ENCODE measurements around the gene PMFBP1. TPM values are rescaled to one million over a fixed set of nuclear protein-coding genes. Genes with fewer than 3 reads are reported as not detected.

The PMFBP1 gene, protein sequence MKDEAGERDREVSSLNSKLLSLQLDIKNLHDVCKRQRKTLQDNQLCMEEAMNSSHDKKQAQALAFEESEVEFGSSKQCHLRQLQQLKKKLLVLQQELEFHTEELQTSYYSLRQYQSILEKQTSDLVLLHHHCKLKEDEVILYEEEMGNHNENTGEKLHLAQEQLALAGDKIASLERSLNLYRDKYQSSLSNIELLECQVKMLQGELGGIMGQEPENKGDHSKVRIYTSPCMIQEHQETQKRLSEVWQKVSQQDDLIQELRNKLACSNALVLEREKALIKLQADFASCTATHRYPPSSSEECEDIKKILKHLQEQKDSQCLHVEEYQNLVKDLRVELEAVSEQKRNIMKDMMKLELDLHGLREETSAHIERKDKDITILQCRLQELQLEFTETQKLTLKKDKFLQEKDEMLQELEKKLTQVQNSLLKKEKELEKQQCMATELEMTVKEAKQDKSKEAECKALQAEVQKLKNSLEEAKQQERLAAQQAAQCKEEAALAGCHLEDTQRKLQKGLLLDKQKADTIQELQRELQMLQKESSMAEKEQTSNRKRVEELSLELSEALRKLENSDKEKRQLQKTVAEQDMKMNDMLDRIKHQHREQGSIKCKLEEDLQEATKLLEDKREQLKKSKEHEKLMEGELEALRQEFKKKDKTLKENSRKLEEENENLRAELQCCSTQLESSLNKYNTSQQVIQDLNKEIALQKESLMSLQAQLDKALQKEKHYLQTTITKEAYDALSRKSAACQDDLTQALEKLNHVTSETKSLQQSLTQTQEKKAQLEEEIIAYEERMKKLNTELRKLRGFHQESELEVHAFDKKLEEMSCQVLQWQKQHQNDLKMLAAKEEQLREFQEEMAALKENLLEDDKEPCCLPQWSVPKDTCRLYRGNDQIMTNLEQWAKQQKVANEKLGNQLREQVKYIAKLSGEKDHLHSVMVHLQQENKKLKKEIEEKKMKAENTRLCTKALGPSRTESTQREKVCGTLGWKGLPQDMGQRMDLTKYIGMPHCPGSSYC
- not detected for total RNA-seq

DNA sequence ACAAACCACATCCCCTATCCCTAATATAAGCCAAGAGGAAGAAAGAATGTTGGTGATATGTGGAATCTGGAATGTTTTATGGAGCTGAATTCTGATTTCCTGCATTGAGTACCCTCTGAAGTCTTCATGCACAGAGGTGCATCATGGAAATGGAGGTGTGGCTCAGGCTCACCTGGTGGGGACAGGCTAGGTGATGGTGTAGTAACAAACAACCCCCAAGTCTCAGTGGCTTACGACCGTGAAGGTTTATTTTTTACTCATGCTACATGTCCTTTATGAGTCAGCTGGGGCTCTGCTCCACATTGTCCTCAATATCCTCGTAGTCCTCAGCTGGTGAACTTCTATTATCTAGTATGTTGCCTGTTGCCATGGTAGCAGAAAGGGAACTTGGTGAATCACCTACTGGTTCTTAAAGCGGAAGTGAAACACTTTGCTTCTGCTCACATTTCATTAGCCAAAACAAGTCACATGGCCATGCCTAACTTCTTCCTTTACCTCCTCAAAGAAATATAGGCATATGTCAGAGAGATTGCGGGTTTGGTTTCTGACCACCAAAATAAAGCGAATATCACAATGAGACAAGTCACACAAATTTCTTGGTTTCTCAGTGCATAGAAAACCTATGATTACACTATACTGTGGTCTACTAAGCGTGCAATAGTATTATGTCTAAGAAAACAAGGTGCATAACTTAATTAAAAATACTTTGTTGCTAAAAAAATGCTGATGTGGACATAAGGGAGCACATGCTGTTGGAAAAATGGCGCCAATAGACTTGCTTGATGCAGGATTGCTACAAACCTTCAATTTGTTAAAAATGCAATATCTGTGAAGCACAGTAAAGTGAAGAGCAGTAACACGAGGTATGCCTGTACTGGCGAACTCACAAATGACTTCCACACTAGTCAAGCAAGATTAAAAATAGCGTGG is at the start of gene PMFBP1:
PMFBP1 (minus strand) TSS at position 51 of the 930 bp plus-strand sequence. CDS start 947 bp downstream, outside the sequence.
- peak; percentile 13 to 17 for DNase-seq
- in situ Hi-C loops (cut with MboI; ENCODE audit: low sequenced_read_pairs in 4 of 4) = no loop called here

DNA sequence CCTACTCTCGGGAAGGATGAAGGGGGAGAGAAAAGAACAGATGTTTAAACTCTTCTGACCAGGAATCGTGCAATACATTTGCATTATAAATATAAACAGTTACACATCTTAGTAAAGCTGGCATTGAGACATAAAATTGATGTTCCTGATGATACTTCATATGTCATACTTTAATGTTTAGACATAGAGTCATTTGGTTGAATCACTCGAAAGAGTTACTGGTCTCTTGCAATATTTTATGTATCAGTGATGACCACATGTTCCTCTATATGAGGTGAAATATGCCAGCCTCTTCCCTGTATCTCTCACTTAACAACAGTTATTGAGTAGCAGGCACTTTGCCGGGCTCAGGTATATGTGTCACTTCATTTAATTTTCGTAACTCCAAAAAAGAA is 49.7 kb upstream of the PMFBP1 start:
- H3K4me1 ChIP-seq = no peaks in the 10 kb centered on the region
- ATAC-seq (no peak), DNase-seq (no peak)
- intact Hi-C loops (cut with DNase I; ENCODE audit: low total_unique reads) = no loop called here
- in situ Hi-C loops (cut with MboI; ENCODE audit: low sequenced_read_pairs in 4 of 4) = no loop called here
- no peak overlapping the region for H3K27ac ChIP-seq
- H3K27me3 ChIP-seq = no peaks in the 10 kb centered on the region
- TF ChIP-seq, protein P1, sequence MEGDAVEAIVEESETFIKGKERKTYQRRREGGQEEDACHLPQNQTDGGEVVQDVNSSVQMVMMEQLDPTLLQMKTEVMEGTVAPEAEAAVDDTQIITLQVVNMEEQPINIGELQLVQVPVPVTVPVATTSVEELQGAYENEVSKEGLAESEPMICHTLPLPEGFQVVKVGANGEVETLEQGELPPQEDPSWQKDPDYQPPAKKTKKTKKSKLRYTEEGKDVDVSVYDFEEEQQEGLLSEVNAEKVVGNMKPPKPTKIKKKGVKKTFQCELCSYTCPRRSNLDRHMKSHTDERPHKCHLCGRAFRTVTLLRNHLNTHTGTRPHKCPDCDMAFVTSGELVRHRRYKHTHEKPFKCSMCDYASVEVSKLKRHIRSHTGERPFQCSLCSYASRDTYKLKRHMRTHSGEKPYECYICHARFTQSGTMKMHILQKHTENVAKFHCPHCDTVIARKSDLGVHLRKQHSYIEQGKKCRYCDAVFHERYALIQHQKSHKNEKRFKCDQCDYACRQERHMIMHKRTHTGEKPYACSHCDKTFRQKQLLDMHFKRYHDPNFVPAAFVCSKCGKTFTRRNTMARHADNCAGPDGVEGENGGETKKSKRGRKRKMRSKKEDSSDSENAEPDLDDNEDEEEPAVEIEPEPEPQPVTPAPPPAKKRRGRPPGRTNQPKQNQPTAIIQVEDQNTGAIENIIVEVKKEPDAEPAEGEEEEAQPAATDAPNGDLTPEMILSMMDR (IDR thresholded peaks at IDR 0.05 in 4 of 5, conservative IDR thresholded peaks at IDR 0.05 in 1 of 5) = no peak
- no peak for TF ChIP-seq POLR2A (IDR thresholded peaks at IDR 0.05)
- H3K4me3 ChIP-seq = no peak overlapping the region
- H3K36me3 ChIP-seq = no peaks in the 10 kb centered on the region
- no peaks in the 10 kb centered on the region for H3K9me3 ChIP-seq

More for the DNA sequence above, at the start of gene PMFBP1:
- Histone ChIP-seq H3K4me1 (no peaks in the 10 kb centered on the region), H3K27ac (no peak within 1 kb of the TSS), H3K27me3 (no peaks in the 10 kb centered on the region), H3K36me3 (no peaks in the 10 kb centered on the region), H3K4me3 (no peak within 1 kb of the TSS), H3K9me3 (no peaks in the 10 kb centered on the region)
- ATAC-seq = no peak
- TF ChIP-seq POLR2A (IDR thresholded peaks at IDR 0.05) = no peak
- TF ChIP-seq, protein P1 (IDR thresholded peaks at IDR 0.05 in 4 of 5, conservative IDR thresholded peaks at IDR 0.05 in 1 of 5) = no peak
- intact Hi-C loops (cut with DNase I; ENCODE audit: low total_unique reads) = no loop called here

DNA sequence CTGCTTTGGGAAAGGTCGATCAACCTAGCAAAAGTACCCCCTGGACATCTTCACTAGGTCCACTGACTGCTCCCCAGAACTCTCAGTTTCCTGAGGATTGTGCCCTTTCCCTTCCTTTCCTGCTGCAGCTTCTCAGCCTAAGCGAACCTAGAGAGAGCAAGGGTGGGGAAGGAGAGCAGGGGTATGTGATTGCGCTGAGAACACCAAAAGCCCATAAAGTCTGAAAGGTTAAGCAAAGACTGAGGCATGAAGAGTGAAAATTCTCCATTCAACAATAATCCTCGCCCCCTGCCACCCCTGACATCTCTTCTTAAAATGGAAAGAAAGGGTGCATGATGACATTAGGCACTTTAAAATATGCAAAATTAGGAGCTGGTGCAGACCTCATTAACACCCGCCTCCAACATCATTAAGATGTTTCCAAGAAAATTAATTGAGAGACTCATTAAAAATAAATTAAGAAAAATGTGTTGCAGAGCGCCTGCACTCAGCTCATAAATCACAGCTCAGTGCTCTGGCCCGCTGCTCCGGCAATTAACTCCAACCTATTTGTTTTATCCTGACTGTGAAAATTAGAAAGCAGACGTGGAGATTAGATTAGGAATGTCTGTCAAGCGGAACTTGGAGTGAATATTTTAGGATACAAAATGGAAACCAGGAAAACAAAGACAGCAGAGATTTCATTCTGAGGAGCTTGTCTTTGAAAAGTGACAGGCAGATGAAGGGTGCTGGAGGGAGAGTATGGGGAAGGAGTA is 49.1 kb upstream of the PMFBP1 start:
- H3K27ac ChIP-seq = no peak overlapping the region
- no peaks in the 10 kb centered on the region for H3K36me3 ChIP-seq
- ATAC-seq = no peak
- intact Hi-C loops (cut with DNase I; ENCODE audit: low total_unique reads) (no loop called here), in situ Hi-C loops (cut with MboI; ENCODE audit: low sequenced_read_pairs in 4 of 4) (no loop called here)
- no peak overlapping the region for H3K4me3 ChIP-seq
- DNase-seq = no peak
- no peaks in the 10 kb centered on the region for H3K4me1 ChIP-seq
- TF ChIP-seq, protein P1 (IDR thresholded peaks at IDR 0.05 in 4 of 5, conservative IDR thresholded peaks at IDR 0.05 in 1 of 5) = no peak
- TF ChIP-seq POLR2A (IDR thresholded peaks at IDR 0.05) = no peak
- no peaks in the 10 kb centered on the region for H3K9me3 ChIP-seq
- no peaks in the 10 kb centered on the region for H3K27me3 ChIP-seq

DNA sequence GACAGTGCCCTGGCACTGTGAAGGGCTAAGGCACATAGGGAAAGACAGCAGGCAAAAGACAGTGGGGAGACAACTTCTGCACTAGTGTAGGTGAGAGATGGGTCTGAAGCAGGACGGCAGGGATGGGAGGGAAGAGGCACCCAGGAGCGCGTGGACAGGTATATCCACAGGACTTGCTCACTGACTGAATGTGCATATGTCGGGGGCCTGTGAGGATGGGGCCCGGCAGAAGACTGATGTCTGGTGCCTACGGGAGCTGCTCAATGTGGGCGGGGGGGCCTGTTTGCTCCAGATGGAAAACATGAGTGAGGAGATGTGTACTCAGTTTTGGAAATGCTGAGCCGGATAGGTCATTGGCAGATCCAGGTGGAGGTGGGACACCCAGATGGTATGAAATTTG is 47.3 kb upstream of the PMFBP1 start:
- DNase-seq (no peak), ATAC-seq (no peak)
- Histone ChIP-seq H3K27me3 (no peaks in the 10 kb centered on the region), H3K36me3 (no peaks in the 10 kb centered on the region), H3K9me3 (no peaks in the 10 kb centered on the region), H3K27ac (no peak overlapping the region), H3K4me3 (no peak overlapping the region), H3K4me1 (no peaks in the 10 kb centered on the region)
- TF ChIP-seq POLR2A (IDR thresholded peaks at IDR 0.05) = no peak
- TF ChIP-seq, protein P1 (IDR thresholded peaks at IDR 0.05 in 4 of 5, conservative IDR thresholded peaks at IDR 0.05 in 1 of 5) = no peak
- intact Hi-C loops (cut with DNase I; ENCODE audit: low total_unique reads) = no loop called here
- in situ Hi-C loops (cut with MboI; ENCODE audit: low sequenced_read_pairs in 4 of 4) = no loop called here
